ENCODE results near the gene SUSD5.

Gene SUSD5

GRCh38 chr3:33218446-33219174 lies at the start of gene SUSD5:
TSS of gene SUSD5 (minus strand) at chr3:33218810. CDS start at chr3:33218797, 13 bp downstream.
- DNase-seq = no peak

DNA sequence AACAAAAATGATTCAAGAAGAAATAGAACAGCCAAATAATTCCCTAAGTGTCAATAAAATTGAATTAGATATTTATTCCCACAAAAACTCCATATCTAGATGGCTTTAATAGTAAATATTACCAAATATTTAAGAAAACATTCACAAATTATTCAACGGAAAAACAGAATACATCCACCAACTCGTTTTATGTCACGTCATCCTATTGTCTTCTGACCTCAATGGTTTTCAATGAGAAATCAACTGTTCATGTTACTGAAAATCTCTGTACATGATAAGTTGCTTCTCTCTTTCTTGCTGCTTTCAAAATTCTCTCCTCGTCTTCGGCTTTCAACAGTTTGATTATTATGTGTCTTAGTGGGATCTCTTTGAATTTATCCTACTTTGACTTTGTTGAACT lies 41.5 kb upstream of the SUSD5 start:
- DNase-seq = no peak

- no peak for DNase-seq
These were observed 37.6 kb upstream of the SUSD5 start for GRCh38 chr3:33256249-33256648.

DNA sequence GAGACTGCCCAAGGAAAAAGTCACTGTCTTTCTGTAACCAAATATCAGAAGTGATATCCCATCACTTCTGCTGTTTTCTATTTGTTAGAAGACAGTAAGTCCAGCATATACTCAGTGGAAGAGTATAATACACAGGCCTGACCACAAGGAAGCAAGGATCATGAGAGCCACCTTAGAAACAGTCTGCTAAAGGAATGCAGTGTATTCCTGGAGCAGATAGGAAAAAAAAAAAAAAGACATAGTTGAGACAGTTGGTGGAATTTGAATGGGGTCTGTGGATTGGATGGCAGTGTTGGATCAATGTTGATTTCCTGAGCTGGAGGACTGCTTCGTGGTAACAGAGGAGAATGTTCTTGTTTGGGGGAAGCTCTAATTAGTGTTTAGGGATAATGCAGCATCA lies 32.1 kb upstream of the SUSD5 start:
- DNase-seq = no peak

- DNase-seq = no peak
These were observed 28.2 kb upstream of the SUSD5 start for GRCh38 chr3:33246786-33247185.

GRCh38 chr3:33240261-33240660 lies 21.7 kb upstream of the SUSD5 start:
- DNase-seq = no peak

- DNase-seq = no peak
These were observed 20.3 kb upstream of the SUSD5 start for GRCh38 chr3:33238923-33239322.

DNA sequence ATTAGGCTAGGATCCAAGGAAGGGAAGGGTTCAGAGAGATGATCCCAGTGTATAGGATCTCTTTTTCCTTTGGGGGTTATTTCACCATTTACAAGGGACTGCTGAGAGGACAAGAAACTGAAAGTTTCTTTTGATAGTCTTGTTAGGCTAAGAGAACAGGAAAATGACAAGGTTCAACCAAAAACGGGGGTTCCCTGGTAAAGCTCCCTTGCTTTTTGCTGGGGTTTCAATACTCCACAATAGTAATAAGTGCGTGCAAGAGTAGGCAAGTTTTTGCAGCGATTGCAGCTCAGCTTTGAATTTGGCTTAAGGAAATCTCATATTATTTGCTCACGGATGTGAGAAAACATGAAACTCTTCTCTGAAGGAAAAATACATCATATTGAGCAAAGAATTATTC lies 18.8 kb upstream of the SUSD5 start:
- DNase-seq = no peak

- DNase-seq = no peak
These were observed 17.4 kb upstream of the SUSD5 start for GRCh38 chr3:33236005-33236404.

DNA sequence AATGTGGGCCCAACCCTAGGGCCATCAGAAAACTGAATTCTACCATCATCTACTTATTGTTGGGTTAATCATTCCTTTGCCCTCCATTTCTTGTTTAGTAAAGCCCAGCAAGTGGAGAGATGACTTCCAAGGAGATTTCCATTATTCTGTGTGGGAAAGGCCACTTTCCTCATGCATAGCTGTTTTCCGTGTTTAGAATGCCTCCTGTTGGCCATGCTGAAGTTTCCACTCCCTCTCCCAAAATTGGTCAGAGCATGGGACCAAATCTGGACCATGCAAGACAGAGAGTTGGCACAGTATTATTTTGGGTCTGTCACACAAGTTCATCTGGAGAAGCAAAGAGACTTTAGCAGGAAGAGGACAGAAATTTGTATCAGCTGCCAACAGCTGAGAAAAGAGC lies 15.3 kb upstream of the SUSD5 start:
- no peak for DNase-seq

- DNase-seq = no peak
These were observed 13.3 kb upstream of the SUSD5 start for GRCh38 chr3:33231756-33232465.

DNA sequence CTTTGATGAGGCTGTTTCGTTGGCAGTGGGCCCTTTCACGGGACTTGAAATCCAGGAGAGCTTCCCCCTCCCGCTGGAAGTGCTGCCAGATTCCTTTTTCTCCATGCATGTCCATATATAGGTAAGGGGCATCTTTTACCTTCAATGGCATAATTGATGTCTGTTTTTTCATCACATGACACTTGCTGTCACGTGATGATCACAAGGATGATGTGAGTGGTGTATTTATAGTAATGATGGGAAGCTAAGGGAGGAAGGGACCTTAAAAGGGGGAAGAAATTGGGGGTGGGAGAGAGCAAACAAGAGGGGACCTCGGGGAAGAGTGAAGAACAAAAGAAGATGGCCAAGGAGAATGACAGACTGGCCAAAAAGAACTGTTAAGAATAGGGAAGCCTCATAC lies 11.3 kb upstream of the SUSD5 start:
- DNase-seq = no peak

DNA sequence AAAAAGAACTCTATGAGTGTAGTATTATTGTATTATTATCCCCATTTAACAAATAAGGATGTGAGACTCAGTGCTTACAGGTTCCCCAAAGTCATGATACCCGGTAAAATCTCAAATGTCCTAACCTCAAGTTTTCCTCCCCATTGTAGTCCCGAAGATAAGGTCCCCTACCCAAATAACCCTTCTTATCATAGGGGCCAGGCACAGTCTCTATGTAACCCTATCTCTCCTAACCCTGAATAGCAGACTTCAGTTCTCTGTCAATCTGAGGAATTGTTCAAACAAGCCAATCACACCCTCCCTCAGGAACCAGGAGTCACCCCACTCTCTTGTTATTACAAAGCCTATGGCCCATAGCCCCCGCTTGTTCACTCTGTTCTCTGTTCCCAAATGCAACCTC lies 10.5 kb upstream of the SUSD5 start:
- no peak for DNase-seq

DNA sequence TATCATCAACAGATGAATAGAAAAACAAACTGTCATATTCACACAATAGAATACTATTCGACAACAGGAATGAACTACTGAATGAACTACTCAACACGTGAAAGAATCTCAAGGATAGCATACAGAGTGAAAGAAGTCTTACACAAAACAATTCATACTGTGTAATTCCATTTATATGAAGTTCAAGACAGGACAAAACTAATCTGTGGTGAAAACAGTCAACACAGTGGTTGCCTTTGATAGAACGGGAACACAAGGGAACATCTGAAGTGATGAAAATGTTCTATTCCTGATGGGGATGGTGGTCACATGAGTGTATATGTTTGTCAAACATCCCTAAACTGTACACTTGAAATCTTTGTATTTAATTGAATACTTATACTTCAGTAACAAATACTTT lies 2.6 kb upstream of the SUSD5 start:
- no peak for DNase-seq

DNA sequence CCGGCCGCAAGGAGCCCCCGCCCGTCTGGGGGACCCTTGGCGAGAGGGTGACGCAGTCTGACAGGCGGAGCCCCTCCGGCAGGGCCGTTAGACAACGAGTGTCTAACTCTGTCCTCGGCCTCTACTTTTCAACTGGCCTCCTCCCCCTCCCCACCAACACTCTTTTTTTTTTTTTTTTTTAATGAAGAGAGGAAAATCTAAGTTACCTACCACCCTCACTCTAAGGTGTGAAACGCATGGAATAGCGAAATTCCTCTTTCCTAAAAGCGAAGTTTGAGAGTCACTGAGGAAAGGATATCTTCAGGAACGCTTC lies 521 bp upstream of the SUSD5 start:
- no peak for DNase-seq

- DNase-seq = no peak
These were observed 654 bp downstream of the SUSD5 start for GRCh38 chr3:33217866-33218445.

DNA sequence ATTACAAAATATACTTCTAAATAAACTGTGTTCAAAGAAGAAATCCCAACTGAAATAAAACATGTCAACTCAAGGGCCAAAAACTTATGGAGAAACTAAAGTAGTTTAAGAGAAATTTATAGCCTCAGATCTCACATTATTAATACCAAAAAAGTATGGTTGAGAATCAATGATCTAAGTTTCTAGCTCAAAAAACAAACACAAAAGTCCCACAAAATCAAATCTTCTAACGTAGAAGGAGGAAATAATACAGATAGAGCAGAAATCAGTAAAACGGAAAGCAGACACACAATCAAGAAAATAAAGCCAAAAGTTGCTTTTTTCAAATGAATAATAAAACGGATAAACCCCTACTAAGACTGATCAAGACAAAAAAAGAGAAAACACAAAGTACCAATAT lies 2.9 kb downstream of the SUSD5 start:
- no peak for DNase-seq

DNA sequence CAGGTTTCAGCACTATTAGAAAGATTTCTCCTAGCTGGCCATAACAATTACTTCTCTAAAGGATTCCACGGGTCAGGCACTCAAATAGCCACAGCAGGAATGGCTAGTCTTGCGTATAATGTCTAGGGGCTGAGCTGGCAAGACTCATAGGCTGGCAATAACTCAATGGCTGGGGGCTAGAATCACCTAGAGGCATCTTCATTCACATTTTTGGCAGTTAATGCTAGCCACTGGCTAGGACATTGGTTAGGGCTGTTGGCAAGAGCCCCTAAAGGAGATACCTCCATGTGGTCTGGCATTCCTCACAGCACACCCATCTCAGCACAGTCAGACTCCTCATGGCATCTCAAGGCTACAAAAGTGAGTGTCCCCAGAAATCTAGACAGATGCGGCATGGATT lies 6.2 kb downstream of the SUSD5 start:
- DNase-seq = no peak

GRCh38 chr3:33211444-33211843 lies 7.2 kb downstream of the SUSD5 start:
- DNase-seq = no peak

- DNase-seq = no peak
These were observed 9.3 kb downstream of the SUSD5 start for GRCh38 chr3:33209357-33209756.

DNA sequence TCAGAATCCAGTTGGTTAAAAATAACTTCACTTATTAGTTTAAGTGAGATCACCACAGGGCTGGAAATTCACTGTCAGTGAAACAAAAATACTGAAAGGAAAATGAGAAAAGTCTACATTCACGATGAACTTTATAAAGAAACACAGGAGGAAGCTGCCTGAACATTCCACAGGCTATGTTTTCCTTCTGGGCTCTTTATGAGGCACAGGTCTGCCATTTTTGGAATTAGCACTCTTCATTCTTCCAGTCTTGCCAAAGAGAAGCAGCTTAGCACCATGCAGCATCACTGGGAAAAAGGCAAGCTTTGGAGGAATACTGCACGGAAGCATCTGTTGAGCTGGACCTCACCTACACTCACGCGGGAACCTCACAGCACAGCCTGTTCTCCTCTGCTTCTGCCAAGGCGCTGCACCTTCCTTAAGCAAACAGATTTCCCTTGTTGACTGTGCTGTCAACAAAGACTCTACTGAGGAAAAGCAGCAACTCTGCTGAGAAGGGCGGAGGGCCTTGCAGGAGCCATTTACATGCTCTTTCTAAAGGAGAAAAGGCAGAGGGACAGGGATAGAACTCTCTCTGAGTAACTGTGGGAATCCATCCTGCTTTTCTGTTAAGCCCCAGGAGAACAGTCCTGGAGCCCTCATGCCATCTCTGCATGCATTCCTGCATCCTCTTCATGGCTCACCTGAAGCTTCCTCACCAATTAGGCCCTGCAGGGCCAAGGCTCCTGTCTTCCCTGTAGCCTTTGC lies 15.7 kb downstream of the SUSD5 start:
- DNase-seq = no peak

DNA sequence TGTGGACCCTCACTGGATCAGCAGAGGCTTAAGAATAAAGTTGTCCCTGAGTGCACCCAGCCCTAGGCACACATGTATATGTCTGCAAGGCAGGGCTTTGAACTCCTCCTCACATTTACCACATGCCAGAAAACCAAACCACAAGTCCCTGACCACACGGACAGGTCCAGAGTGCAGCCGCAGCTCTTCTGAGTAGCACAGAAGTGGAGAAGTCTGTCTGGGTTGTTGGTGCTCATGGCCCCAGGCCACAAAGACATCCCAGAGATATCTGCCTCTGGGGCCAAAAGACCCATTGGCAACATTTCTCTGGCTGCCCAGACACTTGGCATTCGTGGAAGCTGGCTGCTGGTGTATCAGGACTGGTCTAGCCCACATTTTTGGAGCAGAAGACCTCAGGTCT lies 17.4 kb downstream of the SUSD5 start:
- no peak for DNase-seq

- no peak for DNase-seq
These were observed 22.1 kb downstream of the SUSD5 start for GRCh38 chr3:33196538-33196937.

DNA sequence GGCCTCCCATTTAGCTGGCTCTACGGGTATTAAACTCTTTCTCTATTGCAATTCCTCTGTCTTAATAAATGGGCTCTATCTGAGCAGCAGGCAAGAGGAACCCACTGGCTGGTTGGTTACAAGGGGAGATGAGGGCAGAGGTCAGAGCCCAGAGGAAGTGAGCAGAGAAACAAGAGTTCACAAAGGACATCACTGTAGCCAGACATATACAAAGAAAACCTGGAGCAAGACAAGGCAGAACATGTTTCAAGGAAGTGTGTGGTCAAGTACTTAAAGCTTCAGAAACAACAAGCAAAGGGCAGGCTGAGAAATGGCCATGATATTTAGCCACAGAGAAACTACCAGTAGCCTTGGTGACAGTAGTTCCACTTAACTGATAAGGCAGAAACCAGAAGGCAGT lies 24.3 kb downstream of the SUSD5 start:
- no peak for DNase-seq

Data from CD4-positive, alpha-beta T cell treated with Interleukin-12 subunit alpha and Interleukin-12 subunit beta, for 1 hour (primary cell).